HG02798 (cell line): ENCODE data around the gene TTC39B.

Experiments
- ATAC-seq: cut with Tn5 transposase; IDR thresholded peaks from one replicate; pipeline ENCODE4 v1.9.1; 2021; ENCODE audit warnings: mild to moderate bottlenecking; ENCODE audit not compliant: unreplicated experiment, poor library complexity

TTC39B gene

GRCh38 chr9:15305470-15305869 is 1.5 kb downstream of the TTC39B start:
- no peak for ATAC-seq

DNA sequence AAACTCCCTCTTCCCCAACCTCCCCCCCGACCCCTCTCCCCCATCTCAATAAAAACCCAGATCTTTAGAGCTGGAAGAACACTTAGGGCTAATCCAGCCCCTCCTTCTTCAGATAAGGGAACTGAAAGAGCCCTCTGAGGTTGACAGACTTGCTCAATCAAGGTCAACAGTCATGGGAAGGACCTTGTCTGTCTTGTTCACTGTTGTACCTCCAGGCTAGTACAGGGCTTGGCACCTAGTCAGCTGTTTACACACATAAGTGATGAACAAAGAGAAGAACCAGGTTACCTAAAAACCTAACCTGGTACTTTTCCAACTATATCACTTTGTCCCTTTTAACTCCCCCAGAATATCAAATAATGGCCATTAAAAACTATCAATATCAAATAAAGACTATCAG is 2.4 kb downstream of the TTC39B start:
- ATAC-seq, result peak; percentile 23

- no peak for ATAC-seq
These were observed 6.8 kb downstream of the TTC39B start for GRCh38 chr9:15300218-15300617.

DNA sequence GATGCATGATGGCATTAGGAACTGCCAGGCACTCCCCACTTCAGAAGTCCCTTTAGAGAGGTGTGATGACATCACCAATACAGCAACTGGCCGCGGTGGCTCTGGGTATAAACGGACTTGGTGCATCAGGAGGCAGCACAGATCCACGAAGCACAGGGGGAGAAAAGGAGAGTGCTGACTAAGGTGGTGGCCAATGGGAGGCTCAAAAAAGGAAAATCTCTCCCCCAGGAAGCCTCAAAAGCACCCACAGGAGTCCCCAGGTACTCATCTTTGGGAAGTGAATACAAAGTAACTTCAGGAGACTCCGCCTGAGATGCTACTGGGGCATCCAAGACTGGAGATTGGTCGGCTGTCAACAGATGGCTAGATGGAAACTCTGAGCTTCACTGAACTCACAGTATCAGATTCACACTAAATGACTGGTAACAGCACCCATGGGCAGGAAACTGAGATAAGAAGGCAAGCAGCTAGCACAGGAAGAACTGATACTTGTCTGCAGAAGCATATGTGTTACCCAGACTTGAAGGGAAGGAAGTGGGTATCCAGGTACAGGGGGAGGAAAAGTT is 7.6 kb downstream of the TTC39B start:
- peak; percentile 71 for ATAC-seq

DNA sequence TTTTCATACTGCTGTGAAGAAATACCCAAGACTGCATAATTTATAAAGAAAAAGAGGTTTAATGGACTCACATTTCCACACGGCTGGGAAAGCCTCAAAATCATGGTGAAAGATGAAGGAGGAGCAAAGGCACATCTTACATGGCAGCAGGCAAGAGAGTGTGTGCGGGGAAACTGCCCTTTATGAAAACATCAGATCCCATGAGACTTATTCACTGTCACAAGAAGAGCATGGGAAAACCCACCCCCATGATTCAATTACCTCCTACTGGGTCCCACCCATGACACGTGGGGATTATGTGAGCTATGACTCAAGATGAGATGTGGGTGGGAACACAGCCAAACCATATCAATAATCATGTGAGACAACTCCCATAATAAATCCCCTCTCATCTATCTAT is 8.7 kb downstream of the TTC39B start:
- no peak for ATAC-seq

- ATAC-seq, result peak; percentile 39
These were observed 11.1 kb downstream of the TTC39B start for GRCh38 chr9:15295761-15296405.

DNA sequence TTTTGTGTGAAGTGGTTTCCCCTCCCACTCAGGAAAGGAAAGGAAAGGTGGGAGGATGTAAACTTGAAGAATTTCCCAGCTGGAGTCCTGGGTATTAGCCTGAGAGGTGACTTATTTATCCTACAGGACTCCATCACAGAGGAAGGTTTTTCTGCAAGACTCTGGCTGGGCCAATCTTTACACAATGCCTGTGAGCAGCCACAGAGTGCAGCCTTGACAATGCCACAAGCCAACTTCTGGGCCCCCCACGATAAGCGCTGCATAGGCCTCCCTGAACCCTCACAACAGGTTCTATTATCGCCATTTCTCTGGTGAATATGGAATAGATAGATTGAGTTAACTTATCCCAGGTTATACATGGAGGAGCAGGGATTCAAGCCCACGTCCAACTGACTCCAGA is 12.4 kb downstream of the TTC39B start:
- ATAC-seq, result no peak

GRCh38 chr9:15293804-15294316 is 13.2 kb downstream of the TTC39B start:
- no peak for ATAC-seq

DNA sequence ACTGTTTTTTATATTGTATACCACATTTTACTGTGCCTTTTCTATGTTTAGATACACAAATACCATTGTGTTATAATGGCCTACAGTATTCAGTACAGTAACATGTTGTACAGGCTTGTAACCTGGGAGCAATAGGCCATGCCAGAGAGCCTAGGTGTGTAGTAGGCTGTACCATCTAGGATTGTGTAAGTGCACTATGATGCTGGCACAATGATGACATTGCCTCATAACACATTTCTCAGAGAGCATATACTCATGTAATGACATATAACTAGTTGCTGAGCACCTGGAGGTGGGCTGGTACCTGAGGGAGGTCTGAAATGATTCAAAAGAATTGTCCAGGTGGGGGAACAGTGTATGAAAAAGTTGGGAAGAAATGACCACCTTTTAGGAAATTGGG is 13.9 kb downstream of the TTC39B start:
- no peak for ATAC-seq

DNA sequence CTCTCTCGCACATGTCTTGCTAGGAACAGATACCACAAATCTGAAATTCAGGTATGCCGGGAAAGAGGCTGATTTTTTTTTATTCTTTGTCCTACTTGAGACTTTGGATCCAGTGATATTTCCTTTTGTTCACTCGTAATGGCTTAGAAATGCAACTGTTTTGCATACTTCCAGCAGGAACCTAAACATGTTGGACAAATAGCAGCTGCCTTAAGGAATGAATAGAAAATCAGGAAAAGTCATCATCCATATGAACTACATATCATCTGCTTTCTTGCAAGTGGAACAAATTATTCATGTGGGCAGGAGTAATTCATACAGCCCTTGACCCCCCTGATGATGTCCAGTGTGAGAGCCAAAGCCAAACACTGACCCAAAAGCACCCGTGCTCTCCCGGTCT is 17.4 kb downstream of the TTC39B start:
- ATAC-seq, result no peak

GRCh38 chr9:15287309-15287708 is 19.7 kb downstream of the TTC39B start:
- no peak for ATAC-seq

DNA sequence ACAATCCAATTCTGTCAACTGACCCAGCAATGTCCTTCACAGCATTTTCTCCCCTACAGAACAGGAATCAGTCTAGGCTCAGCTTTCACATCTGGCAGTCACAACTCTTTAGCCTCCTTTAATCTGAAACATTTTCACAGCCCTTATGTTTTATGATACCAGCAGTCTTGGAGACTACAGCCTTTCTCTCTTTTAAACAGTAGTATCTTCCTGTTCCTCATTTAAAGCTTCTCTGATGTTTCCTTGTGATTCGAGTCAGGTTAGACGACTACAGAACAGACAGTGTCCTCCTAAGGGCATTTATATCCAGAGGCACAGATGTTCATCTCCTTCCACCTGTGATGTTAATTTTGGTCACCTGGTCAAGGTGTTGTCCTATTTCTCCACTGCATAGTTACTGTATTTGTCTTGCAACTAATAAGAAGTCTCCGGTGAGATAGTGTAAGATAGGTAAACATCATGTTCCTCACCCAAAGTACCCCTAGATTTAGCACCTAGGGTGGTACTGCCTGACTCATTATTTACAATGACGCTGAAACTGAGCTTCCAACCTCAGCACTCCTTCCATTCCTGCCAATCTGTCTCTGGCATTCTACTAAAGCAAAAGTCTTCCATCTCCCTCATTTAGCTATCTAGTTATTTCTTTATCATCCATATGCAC is 20.7 kb downstream of the TTC39B start:
- ATAC-seq, result no peak

DNA sequence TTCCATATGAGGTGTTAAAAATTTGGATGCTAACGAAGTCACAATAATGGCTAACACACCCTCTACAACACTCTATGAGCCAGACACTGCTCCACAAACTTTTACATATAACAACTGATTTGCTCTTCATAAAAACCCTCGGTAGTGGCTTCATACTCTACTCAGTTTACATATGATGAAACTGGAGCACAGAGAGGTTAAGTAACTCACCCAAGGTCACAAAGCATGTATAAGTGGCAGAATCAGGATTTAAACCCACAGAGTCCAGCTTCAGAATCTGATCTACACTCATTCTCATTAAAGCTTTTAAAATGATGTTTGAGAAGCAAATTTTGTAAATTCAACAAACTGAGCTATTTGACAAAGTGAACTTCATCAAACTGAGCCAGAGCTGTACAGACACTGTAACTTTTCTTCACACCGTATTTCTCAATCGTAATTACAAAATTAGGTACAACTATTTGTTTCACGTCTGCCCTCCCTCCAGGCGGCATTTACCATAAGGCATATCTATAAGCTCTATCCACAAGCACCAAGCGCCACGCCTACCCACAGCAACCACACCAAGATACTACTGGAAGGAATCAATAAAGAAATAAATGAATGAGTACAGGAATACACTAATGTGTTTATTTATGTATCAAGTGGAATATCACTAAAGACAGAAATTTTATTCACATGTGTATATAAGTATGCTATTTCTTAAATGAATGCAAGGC is 24.3 kb downstream of the TTC39B start:
- ATAC-seq, result no peak

GRCh38 chr9:15280647-15281046 is 26.4 kb downstream of the TTC39B start:
- no peak for ATAC-seq

GRCh38 chr9:15278839-15279238 is 28.2 kb downstream of the TTC39B start:
- ATAC-seq, result no peak

GRCh38 chr9:15278091-15278687 is 28.8 kb downstream of the TTC39B start:
- no peak for ATAC-seq

GRCh38 chr9:15277400-15278090 is 29.5 kb downstream of the TTC39B start:
- ATAC-seq, result peak; percentile 45

DNA sequence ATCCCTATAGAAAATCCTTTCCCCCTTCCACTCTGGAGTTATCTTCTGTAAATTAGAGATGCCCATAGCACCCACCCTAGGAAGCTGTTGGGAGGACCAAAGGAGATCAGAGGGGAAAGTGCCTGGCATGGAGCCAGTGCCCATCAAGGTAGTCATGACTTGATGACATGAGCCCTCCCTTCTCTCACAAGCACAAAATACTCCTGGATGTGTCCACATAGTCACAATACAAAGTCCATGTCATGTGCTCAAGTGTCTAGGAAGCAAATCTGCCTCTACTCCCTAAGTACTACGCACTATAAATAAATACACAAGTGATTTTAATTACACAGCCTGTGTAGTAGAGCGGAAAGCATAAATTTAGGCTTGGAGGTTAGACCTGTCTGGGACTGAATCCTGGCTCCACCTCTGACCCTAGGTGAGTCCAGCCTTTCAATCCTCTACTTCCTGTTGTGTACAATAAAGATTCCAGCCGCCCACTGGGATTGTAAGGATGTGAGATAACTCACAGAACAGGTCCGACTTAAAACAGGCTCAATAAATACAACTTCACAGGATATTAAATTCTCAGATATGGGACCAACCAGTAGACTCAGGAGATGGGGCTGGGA is 30.6 kb downstream of the TTC39B start:
- ATAC-seq, result no peak

DNA sequence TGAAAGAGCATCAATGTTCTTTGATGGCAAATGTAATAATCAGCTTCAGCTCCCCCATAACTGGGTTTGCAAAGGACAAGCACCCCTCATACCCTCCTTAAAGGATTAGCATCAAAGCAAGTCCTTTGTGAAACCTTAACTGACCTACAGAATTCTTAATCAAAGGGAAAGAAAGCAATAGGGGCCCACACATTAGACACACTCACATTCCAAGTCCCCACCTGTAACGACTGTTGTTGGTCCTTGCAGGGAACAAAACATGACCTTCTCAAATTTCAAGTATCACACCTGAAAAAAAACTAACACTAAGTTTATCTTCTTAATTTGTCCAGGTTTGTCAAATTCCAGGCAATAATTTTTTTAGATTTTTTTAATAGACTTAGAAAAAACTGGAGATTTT is 32.6 kb downstream of the TTC39B start:
- ATAC-seq, result no peak
